ENCODE results near the gene ADGRA1. TPM values are rescaled to one million over a fixed set of nuclear protein-coding genes. Genes with fewer than 3 reads are reported as not detected.

The ADGRA1 gene
- total RNA-seq, 1 experiment from 2014 or later, result not detected

DNA sequence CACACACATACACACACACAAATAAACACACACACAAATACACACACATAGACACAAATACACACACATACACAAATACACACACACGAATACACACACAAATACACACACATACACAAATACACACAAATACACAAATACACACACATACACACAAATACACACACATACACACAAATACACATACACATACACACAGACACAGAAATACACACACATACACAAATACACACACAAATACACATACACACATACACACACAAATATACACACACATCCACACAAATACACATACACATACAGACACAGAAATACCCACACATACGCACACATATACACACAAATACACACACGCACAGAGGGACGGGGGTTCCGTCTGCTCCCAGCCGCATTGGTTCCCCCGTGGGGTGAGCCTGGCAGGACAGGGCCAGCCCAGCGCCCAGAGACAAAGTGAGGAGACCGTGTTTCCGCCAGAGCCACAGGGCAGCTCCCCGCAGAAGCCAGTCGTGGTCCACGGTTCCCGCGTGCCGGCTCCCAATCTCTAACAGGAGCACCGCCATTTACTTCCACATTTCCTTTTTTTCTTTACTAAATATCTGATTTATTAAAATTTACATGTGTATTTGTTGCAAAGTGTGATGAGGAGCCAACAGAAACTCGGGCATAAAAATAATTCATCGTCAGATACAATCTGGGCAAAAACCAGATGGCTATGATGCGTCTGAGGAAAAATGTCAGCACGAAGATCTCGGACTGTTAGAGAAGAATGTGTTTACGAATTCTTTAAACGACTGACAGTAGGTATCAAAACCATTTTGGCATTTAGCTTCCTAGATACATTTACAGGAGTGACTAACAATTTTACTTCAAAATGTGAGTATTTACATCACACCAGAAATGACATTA, 69.2 kb downstream of the ADGRA1 start:
- POLR2A ChIA-PET (ENCODE audit: unreplicated experiment), result no interaction called here
- Histone ChIP-seq H3K4me2 (ENCODE audit: low read length) (no peak overlapping the region), H3K4me3 (ENCODE audit: low read length) (no peak overlapping the region), H2AFZ (ENCODE audit: low read length) (no peak overlapping the region), H3K79me2 (ENCODE audit: low read length) (no peaks in the 10 kb centered on the region), H3K27ac (ENCODE audit: low read length) (no peak overlapping the region), H3K27me3 (ENCODE audit: low read length) (peaks cover 16% of the 10 kb centered on the region), H3K9ac (ENCODE audit: low read length) (no peak overlapping the region), H3K36me3 (ENCODE audit: low read depth, low read length) (no peaks in the 10 kb centered on the region), H3F3A (ENCODE audit: low read length, unreplicated experiment) (no peaks in the 10 kb centered on the region), H4K20me1 (ENCODE audit: low read length) (no peaks in the 10 kb centered on the region), H3K4me1 (ENCODE audit: insufficient read depth, low read length) (no peaks in the 10 kb centered on the region; the same call in 1 of the 2 replicates), H3K9me3 (ENCODE audit: low read length) (no peaks in the 10 kb centered on the region), H3K9me2 (replicated peaks; ENCODE audit: low read length) (no peaks in the 10 kb centered on the region)
- TF ChIP-seq, protein P1, sequence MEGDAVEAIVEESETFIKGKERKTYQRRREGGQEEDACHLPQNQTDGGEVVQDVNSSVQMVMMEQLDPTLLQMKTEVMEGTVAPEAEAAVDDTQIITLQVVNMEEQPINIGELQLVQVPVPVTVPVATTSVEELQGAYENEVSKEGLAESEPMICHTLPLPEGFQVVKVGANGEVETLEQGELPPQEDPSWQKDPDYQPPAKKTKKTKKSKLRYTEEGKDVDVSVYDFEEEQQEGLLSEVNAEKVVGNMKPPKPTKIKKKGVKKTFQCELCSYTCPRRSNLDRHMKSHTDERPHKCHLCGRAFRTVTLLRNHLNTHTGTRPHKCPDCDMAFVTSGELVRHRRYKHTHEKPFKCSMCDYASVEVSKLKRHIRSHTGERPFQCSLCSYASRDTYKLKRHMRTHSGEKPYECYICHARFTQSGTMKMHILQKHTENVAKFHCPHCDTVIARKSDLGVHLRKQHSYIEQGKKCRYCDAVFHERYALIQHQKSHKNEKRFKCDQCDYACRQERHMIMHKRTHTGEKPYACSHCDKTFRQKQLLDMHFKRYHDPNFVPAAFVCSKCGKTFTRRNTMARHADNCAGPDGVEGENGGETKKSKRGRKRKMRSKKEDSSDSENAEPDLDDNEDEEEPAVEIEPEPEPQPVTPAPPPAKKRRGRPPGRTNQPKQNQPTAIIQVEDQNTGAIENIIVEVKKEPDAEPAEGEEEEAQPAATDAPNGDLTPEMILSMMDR (conservative IDR thresholded peaks at IDR 0.05; ENCODE audit: low read depth, low read length), result no peak
- TF ChIP-seq EZH2phosphoT487 (IDR thresholded peaks at IDR 0.05; ENCODE audit: borderline replicate concordance, low read length) (no peak), EZH2 (IDR thresholded peaks at IDR 0.05; ENCODE audit: low read length, unreplicated experiment) (no peak)
- DNase-seq (no peak), ATAC-seq (no peak)
- intact Hi-C loops (cut with micrococcal nuclease), result no loop called here
- CTCF ChIA-PET, result no interaction called here
- no TSS peak for BruUV-seq (replicated peaks)

DNA sequence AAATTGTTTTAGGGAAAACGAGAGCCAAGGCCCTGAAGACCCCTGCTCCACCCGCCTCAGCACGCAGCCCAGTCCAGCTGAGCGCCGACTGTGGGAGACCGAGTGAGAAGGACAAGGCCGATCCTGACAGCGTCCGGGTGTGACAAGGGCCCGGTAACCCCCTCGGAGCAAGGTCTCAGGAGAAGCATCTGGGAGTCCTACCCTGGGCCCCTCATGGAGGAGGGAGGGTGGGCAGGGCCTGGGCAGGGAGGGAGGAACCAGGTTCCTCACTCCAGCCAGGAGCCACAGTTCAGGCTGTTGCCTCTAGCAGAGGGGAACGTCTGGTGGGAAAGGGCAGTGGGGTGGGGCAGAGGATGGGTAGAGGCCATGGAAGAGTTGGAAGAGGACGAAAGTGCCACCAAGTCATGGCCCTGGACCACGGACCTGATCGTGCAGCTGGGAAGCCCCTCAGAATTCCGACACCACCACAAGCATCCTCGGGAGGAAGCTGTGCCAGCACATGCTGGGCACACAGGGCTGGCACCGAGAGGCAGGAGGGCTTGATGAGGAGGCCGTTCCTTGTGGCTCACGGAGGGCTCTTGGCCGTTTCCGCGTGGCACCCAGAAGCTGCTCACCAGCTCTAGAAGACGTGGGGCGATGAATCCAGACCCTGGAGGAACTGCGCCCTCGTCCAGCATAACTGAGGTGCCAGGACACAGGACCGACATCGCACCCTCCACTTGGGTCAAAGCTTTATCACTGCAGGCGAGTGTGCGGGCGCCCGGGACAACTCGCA, 70.1 kb downstream of the ADGRA1 start:
- H3K4me1 ChIP-seq (ENCODE audit: insufficient read depth, low read length), result no peaks in the 10 kb centered on the region; the same call in 1 of the 2 replicates
- no TSS peak for BruUV-seq (replicated peaks)
- ATAC-seq, result no peak
- H3F3A ChIP-seq (ENCODE audit: low read length, unreplicated experiment), result no peaks in the 10 kb centered on the region
- no peaks in the 10 kb centered on the region for H3K79me2 ChIP-seq (ENCODE audit: low read length)
- no peak overlapping the region for H3K9ac ChIP-seq (ENCODE audit: low read length)
- CTCF ChIA-PET, result no interaction called here
- TF ChIP-seq EZH2 (IDR thresholded peaks at IDR 0.05; ENCODE audit: low read length, unreplicated experiment) (no peak), EZH2phosphoT487 (IDR thresholded peaks at IDR 0.05; ENCODE audit: borderline replicate concordance, low read length) (no peak)
- TF ChIP-seq, protein P1 (conservative IDR thresholded peaks at IDR 0.05; ENCODE audit: low read depth, low read length), result no peak
- peaks cover 14% of the 10 kb centered on the region for H3K27me3 ChIP-seq (ENCODE audit: low read length)
- no peak overlapping the region for H3K27ac ChIP-seq (ENCODE audit: low read length)
- H3K9me2 ChIP-seq (replicated peaks; ENCODE audit: low read length), result no peaks in the 10 kb centered on the region
- no peak overlapping the region for H3K4me2 ChIP-seq (ENCODE audit: low read length)
- H3K36me3 ChIP-seq (ENCODE audit: low read depth, low read length), result no peaks in the 10 kb centered on the region
- no peak for DNase-seq
- no peaks in the 10 kb centered on the region for H4K20me1 ChIP-seq (ENCODE audit: low read length)
- no peak overlapping the region for H3K4me3 ChIP-seq (ENCODE audit: low read length)
- POLR2A ChIA-PET (ENCODE audit: unreplicated experiment), result no interaction called here
- no peaks in the 10 kb centered on the region for H3K9me3 ChIP-seq (ENCODE audit: low read length)
- intact Hi-C loops (cut with micrococcal nuclease), result no loop called here
- no peak overlapping the region for H2AFZ ChIP-seq (ENCODE audit: low read length)

All from PC-3 (cell line).